ENCODE measurements around the gene COL4A2.

COL4A2 gene

GRCh38 chr13:110272651-110273050 lies 34.4 kb upstream of the COL4A2 start:
- no peak for DNase-seq (ENCODE audit: low read depth)

DNA sequence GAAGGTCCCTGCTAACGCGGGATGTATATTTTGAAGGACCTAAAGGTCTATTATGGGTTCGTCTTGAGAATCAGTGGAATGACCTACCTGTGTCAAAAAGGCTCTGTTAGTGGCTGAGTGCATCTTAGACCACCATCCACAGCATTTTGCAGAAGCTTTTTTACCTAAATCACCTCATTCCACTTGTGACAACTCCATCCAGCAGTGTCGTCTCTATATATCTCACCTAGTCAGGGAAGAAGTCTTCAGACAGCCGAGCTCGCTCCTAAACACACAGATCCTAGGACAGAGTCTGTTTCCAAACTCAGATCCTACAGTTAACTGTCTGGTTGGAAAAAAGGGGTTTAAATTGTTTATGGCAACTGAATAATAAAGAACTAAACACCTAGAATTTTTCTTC lies 33.8 kb upstream of the COL4A2 start:
- DNase-seq (ENCODE audit: low read depth): no peak

GRCh38 chr13:110274687-110275086 lies 32.4 kb upstream of the COL4A2 start:
- DNase-seq (ENCODE audit: low read depth): no peak

- DNase-seq (ENCODE audit: low read depth): no peak
These were observed 31.0 kb upstream of the COL4A2 start for GRCh38 chr13:110275931-110276552.

DNA sequence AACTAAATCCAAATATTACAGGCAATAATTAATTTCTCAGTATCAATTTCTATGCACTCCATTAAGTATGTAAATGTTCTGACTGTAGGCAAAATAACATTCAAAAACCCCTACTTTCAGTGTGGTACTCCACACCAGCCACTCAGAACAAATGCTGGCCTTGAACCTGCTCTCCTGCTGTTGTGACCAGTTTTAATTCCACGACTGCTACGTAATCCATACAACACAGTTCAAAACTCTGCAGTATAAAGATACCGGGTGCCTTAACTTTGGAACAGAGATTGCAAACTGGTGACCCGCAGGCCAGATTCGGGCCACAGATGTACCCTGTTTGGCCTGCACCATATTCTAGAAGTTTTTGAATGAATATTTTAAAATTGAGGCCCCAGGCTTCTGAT lies 30.5 kb upstream of the COL4A2 start:
- DNase-seq (ENCODE audit: low read depth): no peak

DNA sequence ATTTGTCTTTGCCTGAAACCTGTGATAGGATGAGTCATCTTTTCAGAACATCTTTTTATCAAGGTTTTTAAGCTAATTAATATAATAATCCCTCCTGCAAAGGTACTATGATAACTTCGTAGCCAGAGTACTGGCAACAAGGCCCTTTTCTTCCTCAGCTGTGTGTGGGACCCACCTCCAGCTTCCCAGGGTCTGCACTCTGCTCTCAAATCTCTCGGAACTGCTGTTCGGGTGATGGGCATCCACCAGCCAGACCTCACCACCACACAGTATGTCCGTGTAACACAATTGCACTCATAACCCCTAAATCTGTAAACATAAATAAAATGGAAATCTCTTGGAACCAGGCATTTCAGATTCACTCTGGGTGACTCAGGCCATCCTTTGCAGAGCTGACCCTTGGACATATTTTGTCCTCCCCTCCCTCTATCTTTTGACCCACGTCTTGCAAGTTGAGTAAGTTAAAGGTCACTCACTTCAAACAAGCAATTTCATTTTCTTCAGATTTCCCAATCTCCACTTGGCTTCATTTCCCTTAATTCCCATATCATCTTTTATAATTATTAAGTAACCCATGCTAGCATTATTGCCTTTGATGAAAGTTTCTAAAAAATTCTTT lies 29.6 kb upstream of the COL4A2 start:
- no peak for DNase-seq (ENCODE audit: low read depth)

- DNase-seq (ENCODE audit: low read depth): no peak
These were observed 28.2 kb upstream of the COL4A2 start for GRCh38 chr13:110278859-110279258.

GRCh38 chr13:110279684-110280083 lies 27.4 kb upstream of the COL4A2 start:
- DNase-seq (ENCODE audit: low read depth): no peak

DNA sequence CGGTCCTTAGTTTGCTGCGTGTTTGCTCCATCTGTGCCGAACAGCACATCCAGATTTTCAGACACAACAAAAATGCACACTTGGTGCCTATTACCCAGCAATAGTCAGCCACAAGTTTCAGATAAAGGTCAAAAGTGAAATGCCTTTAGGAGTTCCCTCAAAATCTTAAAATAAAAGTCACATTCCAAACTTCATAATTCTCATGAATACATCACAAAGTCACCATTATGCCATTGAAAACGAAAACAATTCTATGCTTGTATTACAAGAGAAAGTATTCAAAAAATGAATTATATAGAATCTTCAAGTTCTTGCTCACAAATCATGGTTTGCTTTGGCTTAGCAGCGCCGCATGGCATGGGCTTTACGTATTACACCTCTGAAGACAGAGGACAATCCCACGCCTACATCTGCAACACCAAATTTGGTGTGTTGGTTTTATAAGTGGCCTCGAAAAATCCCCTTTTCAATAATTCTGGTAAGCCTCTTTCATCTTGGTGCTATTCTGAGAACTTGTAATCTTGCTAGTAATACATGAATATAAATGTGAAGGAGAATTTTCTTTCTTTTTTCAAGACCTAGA lies 26.8 kb upstream of the COL4A2 start:
- DNase-seq (ENCODE audit: low read depth): no peak

GRCh38 chr13:110280985-110281688 lies 25.9 kb upstream of the COL4A2 start:
- no peak for DNase-seq (ENCODE audit: low read depth)

- no peak for DNase-seq (ENCODE audit: low read depth)
These were observed 25.3 kb upstream of the COL4A2 start for GRCh38 chr13:110281736-110282135.

- no peak for DNase-seq (ENCODE audit: low read depth)
These were observed 24.7 kb upstream of the COL4A2 start for GRCh38 chr13:110282316-110282841.

- DNase-seq (ENCODE audit: low read depth): no peak
These were observed 23.2 kb upstream of the COL4A2 start for GRCh38 chr13:110283736-110284517.

- DNase-seq (ENCODE audit: low read depth): no peak
These were observed 22.2 kb upstream of the COL4A2 start for GRCh38 chr13:110284779-110285484.

GRCh38 chr13:110285991-110286832 lies 20.9 kb upstream of the COL4A2 start:
- DNase-seq (ENCODE audit: low read depth): no peak

GRCh38 chr13:110286833-110287819 lies 20.0 kb upstream of the COL4A2 start:
- DNase-seq (ENCODE audit: low read depth): no peak

- no peak for DNase-seq (ENCODE audit: low read depth)
These were observed 17.9 kb upstream of the COL4A2 start for GRCh38 chr13:110289174-110289573.

DNA sequence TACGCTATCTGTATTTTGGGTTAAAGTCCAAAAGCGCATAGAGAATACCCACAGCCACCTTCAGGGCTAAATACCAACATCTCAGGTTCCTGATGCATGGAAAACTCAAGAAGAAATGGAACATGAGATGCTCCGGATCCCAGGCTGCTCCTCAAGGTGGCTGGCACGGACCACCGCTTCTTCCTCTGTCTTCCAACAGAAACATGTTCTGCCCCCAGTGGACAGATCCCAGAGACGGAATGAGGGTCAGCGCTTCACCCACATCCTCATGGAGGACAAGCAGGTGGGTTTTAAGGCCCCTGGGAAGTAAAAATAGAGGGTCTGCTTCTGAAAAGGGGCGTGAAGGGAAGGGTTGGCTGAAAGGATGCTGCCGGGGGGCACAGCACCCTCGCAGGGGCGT lies 17.4 kb upstream of the COL4A2 start:
- no peak for DNase-seq (ENCODE audit: low read depth)

GRCh38 chr13:110290153-110290552 lies 16.9 kb upstream of the COL4A2 start:
- DNase-seq (ENCODE audit: low read depth): no peak

Data from CMK (cell line).